H1 (cell line): ENCODE measurements around the gene WDFY4. TPM values are rescaled to one million over a fixed set of nuclear protein-coding genes. Genes with fewer than 3 reads are reported as not detected.

Source experiments
- CTCF ChIA-PET: fragments of 300-600 bp; sonication (Branson Sonifier 250); formaldehyde crosslinking; loops from one replicate; lab custom pipeline; 2021; ENCODE audit not compliant: partially characterized antibody; lab: Charles Lee
- POLR2A ChIA-PET: fragments of 300-600 bp; sonication (Branson Sonifier 250); formaldehyde crosslinking; loops from one replicate; lab custom pipeline; 2021; ENCODE audit warnings: inconsistent platforms; ENCODE audit not compliant: partially characterized antibody; lab: Charles Lee
- DNase-seq, 2 experiments: peaks; one replicate each; pipeline versions ENCODE4 v3.0.0 to v3.0.0-alpha.2; 2010 to 2022; ENCODE audit warnings: low spot score in 2 of 2, low read depth in 1 of 2, mixed read lengths in 1 of 2
- FAIRE-seq: peaks from 2 replicates; lab custom pipeline; 2011; peaks lifted over from hg19 to GRCh38; lab: Jason Lieb, UNC
- H2AFZ ChIP-seq: 2 replicates; pipeline ENCODE4 v1.8.1; 2012; ENCODE audit warnings: low read length, inconsistent platforms
- H2AK5ac ChIP-seq: 2 replicates; pipeline ENCODE4 v1.6.1; 2013; ENCODE audit warnings: low read depth, low read length
- H2BK120ac ChIP-seq: replicated peaks from 2 replicates; pipeline ENCODE3; 2013; ENCODE audit warnings: low read depth, low read length, inconsistent platforms
- H2BK12ac ChIP-seq: 2 replicates; pipeline ENCODE4 v1.6.1; 2013; ENCODE audit warnings: low read depth, low read length
- H2BK15ac ChIP-seq: 2 replicates; pipeline ENCODE4 v1.6.1; 2013; ENCODE audit warnings: low read length
- H2BK20ac ChIP-seq: 2 replicates; pipeline ENCODE4 v1.6.1; 2013; ENCODE audit warnings: low read length
- H2BK5ac ChIP-seq: 2 replicates; pipeline ENCODE4 v1.6.1; 2013; ENCODE audit warnings: low read depth, low read length
- H3K14ac ChIP-seq: 2 replicates; pipeline ENCODE4 v1.6.1; 2013; ENCODE audit warnings: inconsistent platforms; ENCODE audit not compliant: insufficient read length
- H3K18ac ChIP-seq: 2 replicates; pipeline ENCODE4 v1.6.1; 2013; ENCODE audit warnings: low read length; ENCODE audit errors: extremely low read depth
- H3K23ac ChIP-seq: 2 replicates; pipeline ENCODE4 v1.6.1; 2013; ENCODE audit warnings: inconsistent platforms; ENCODE audit not compliant: insufficient read length
- H3K23me2 ChIP-seq: 2 replicates; pipeline ENCODE4 v1.6.1; 2013; ENCODE audit warnings: low read depth, low read length
- H3K27ac ChIP-seq: 2 replicates; pipeline ENCODE4 v1.6.1; 2011; ENCODE audit warnings: low read depth, low read length, inconsistent platforms
- H3K27me3 ChIP-seq, 4 experiments: replicated peaks in 1 of 4; 1 replicate in 1 of 4; 2 replicates in 3 of 4; pipeline versions ENCODE4 v1.6.1 to v1.8.1; 2011 to 2013; ENCODE audit warnings: low read length in 3 of 4, mild to moderate bottlenecking in 3 of 4, inconsistent platforms in 2 of 4, mixed read lengths in 2 of 4, moderate library complexity in 1 of 4; ENCODE audit not compliant: control insufficient read depth in 3 of 4, insufficient read depth in 3 of 4; ENCODE audit errors: extremely low read depth in 1 of 4
- H3K36me3 ChIP-seq, 4 experiments: 2 replicates each; pipeline versions ENCODE4 v1.6.1 to v1.8.1; 2011 to 2013; ENCODE audit warnings: mild to moderate bottlenecking in 4 of 4, low read length in 3 of 4, moderate library complexity in 2 of 4, control low read depth in 1 of 4, inconsistent platforms in 1 of 4; ENCODE audit not compliant: insufficient read depth in 4 of 4, control insufficient read depth in 2 of 4
- H3K4ac ChIP-seq: replicated peaks from 2 replicates; pipeline ENCODE3; 2013; ENCODE audit warnings: low read length, low read depth, mixed read lengths, inconsistent platforms; ENCODE audit not compliant: insufficient read length
- H3K4me1 ChIP-seq, 4 experiments: replicated peaks in 1 of 4; 1 replicate in 1 of 4; 2 replicates in 3 of 4; pipeline versions ENCODE4 v1.6.1 to v1.8.1; 2011 to 2013; ENCODE audit warnings: low read length in 3 of 4, inconsistent platforms in 2 of 4, mixed read lengths in 1 of 4; ENCODE audit not compliant: insufficient read depth in 4 of 4, control insufficient read depth in 3 of 4
- H3K4me2 ChIP-seq, 2 experiments: 2 replicates each; pipeline versions ENCODE4 v1.6.1 to v1.8.1; 2011 to 2013; ENCODE audit warnings: low read depth in 2 of 2, low read length in 2 of 2, control low read depth in 1 of 2, inconsistent platforms in 1 of 2, mild to moderate bottlenecking in 1 of 2; ENCODE audit not compliant: insufficient read depth in 1 of 2
- H3K4me3 ChIP-seq, 4 experiments: fragments of 200-600, 300-600 bp in 1 of 4; sonication (generic), shearing (Covaris generic), sonication (Bioruptor Twin) in 1 of 4; 2 replicates each; pipeline versions ENCODE4 v1.5.1 to v1.8.1; 2011 to 2016; ENCODE audit warnings: low read length in 4 of 4, low read depth in 3 of 4, control low read depth in 2 of 4, inconsistent platforms in 2 of 4, mild to moderate bottlenecking in 2 of 4, mixed read lengths in 1 of 4, moderate library complexity in 1 of 4; ENCODE audit not compliant: insufficient read depth in 2 of 4; ENCODE audit errors: extremely low read depth in 1 of 4
- H3K56ac ChIP-seq: replicated peaks from 2 replicates; pipeline ENCODE3; 2013; ENCODE audit warnings: low read depth, mild to moderate bottlenecking, mixed read lengths, low read length, inconsistent platforms; ENCODE audit not compliant: insufficient read length
- H3K79me1 ChIP-seq: 2 replicates; pipeline ENCODE4 v1.6.1; 2013; ENCODE audit warnings: low read depth, low read length, control low read depth
- H3K79me2 ChIP-seq, 2 experiments: 2 replicates each; pipeline versions ENCODE4 v1.6.1 to v1.8.1; 2012 to 2013; ENCODE audit warnings: low read length in 2 of 2, mild to moderate bottlenecking in 2 of 2, inconsistent platforms in 1 of 2; ENCODE audit not compliant: insufficient read depth in 2 of 2, control insufficient read depth in 1 of 2
- H3K9ac ChIP-seq, 4 experiments: replicated peaks in 1 of 4; 1 replicate in 1 of 4; 2 replicates in 3 of 4; pipeline versions ENCODE4 v1.6.1 to v1.8.1; 2011 to 2013; ENCODE audit warnings: low read depth in 3 of 4, low read length in 3 of 4, control low read depth in 2 of 4, mild to moderate bottlenecking in 2 of 4, moderate library complexity in 2 of 4, inconsistent platforms in 1 of 4; ENCODE audit errors: extremely low read depth in 1 of 4
- H3K9me3 ChIP-seq, 2 experiments: 2 replicates each; pipeline versions ENCODE4 v1.6.1 to v1.8.1; 2012 to 2013; ENCODE audit warnings: mild to moderate bottlenecking in 2 of 2, moderate library complexity in 2 of 2, control low read depth in 1 of 2, inconsistent platforms in 1 of 2, low read depth in 1 of 2, low read length in 1 of 2, mixed read lengths in 1 of 2; ENCODE audit not compliant: insufficient read depth in 2 of 2
- H4K20me1 ChIP-seq, 2 experiments: replicated peaks in 1 of 2; 2 replicates each; pipeline versions ENCODE3 to v1.8.1; 2011 to 2013; ENCODE audit warnings: inconsistent platforms in 2 of 2, low read length in 2 of 2, mild to moderate bottlenecking in 1 of 2; ENCODE audit not compliant: insufficient read depth in 2 of 2, control insufficient read depth in 1 of 2
- H4K5ac ChIP-seq: 2 replicates; pipeline ENCODE4 v1.6.1; 2013; ENCODE audit warnings: low read length, low read depth, mixed read lengths, inconsistent platforms; ENCODE audit not compliant: insufficient read length
- H4K8ac ChIP-seq: 2 replicates; pipeline ENCODE4 v1.8.0; 2013; ENCODE audit warnings: mild to moderate bottlenecking, moderate library complexity, low read length, inconsistent platforms; ENCODE audit not compliant: insufficient read depth; ENCODE audit errors: extremely low read depth
- H4K91ac ChIP-seq: replicated peaks from 2 replicates; pipeline ENCODE3; 2013; ENCODE audit warnings: low read length, mixed read lengths, inconsistent platforms; ENCODE audit not compliant: insufficient read length
- CTBP2 ChIP-seq: IDR thresholded peaks from 2 replicates; pipeline ENCODE4 v1.7.0; 2011; ENCODE audit warnings: borderline replicate concordance, mild to moderate bottlenecking, moderate library complexity, mixed read lengths, low read length; ENCODE audit not compliant: insufficient read depth, insufficient read length
- EP300 ChIP-seq, 2 experiments: IDR thresholded peaks; 1 replicate in 1 of 2; 2 replicates in 1 of 2; pipeline ENCODE4 v1.6.1; 2011 to 2012; ENCODE audit warnings: low read depth in 2 of 2, low read length in 2 of 2, mild to moderate bottlenecking in 2 of 2, borderline replicate concordance in 1 of 2, inconsistent platforms in 1 of 2, moderate library complexity in 1 of 2
- FOSL1 ChIP-seq: IDR thresholded peaks from 2 replicates; pipeline ENCODE4 v1.6.1; 2011; ENCODE audit warnings: mild to moderate bottlenecking, low read depth, low read length, moderate library complexity; ENCODE audit not compliant: insufficient read depth
- MAX ChIP-seq: IDR thresholded peaks from 2 replicates; pipeline ENCODE4 v1.6.1; 2012; ENCODE audit warnings: inconsistent platforms
- POLR2A ChIP-seq, 2 experiments: IDR thresholded peaks; 1 replicate in 1 of 2; 2 replicates in 1 of 2; pipeline ENCODE4 v1.6.1; 2011; ENCODE audit warnings: low read depth in 2 of 2, low read length in 2 of 2, mild to moderate bottlenecking in 2 of 2; ENCODE audit errors: control extremely low read depth in 1 of 2
- SIN3A ChIP-seq, 2 experiments: IDR thresholded peaks in 1 of 2; conservative IDR thresholded peaks in 1 of 2; 2 replicates each; pipeline ENCODE4 v1.6.1; 2011 to 2012; ENCODE audit warnings: low read length in 2 of 2, improper control_type of control experiment in 1 of 2, low read depth in 1 of 2, mild to moderate bottlenecking in 1 of 2
- TAF1 ChIP-seq: IDR thresholded peaks from 2 replicates; pipeline ENCODE4 v1.6.1; 2011; ENCODE audit warnings: mild to moderate bottlenecking, low read depth, low read length
- TBP ChIP-seq: IDR thresholded peaks from 2 replicates; pipeline ENCODE4 v1.6.1; 2011; ENCODE audit warnings: low read depth, low read length, improper control_type of control experiment
- USF2 ChIP-seq: IDR thresholded peaks from 2 replicates; pipeline ENCODE4 v1.6.1; 2011; ENCODE audit warnings: low read length, improper control_type of control experiment
- WGBS, 2 experiments: shearing (Covaris generic) in 1 of 2; methylation state at CpG; one replicate each; pipeline versions ENCODE4 v1.1.6 to v1.1.7; 2013 to 2015; ENCODE audit warnings: low lambda C conversion rate in 2 of 2, mixed read lengths in 2 of 2, inconsistent platforms in 1 of 2, low coverage in 1 of 2, missing lambda C conversion rate in 1 of 2; ENCODE audit not compliant: insufficient replicate concordance in 2 of 2, insufficient coverage in 1 of 2, insufficient read length in 1 of 2; ENCODE audit errors: extremely low coverage in 1 of 2, missing lambda C conversion rate in 1 of 2; 5-methylcytosine and 5-hydroxymethylcytosine counted together
- polyA plus RNA-seq, 7 experiments: library from polyadenylated mRNA; depleted of rRNA in 3 of 7; stranded (reverse) in 5 of 7; unstranded in 2 of 7; fragments of >200 nt in 5 of 7; fragments of 200-250 nt in 2 of 7; gene quantifications; 1 replicate in 5 of 7; 2 replicates in 1 of 7; 4 replicates in 1 of 7; pipeline versions ENCODE4 v1.2.1 to v1.2.3, GENCODE V29; 2011 to 2013; ENCODE audit warnings: missing spikeins in 2 of 7, mixed read lengths in 2 of 7
- total RNA-seq: library from RNA; stranded (reverse); fragmentation: NEBNext Ultra II Directional; extraction: Animal tissue kit (Norgen Biotek cat#: 25700); gene quantifications from 2 replicates; pipeline ENCODE4 v1.2.1, GENCODE V29; 2021

The WDFY4 gene
- total and polyA plus RNA-seq, 2 of the 8 experiments (the other 6 are each of a cell fraction or from before 2014, with no cell fraction given): not detected

- Histone ChIP-seq H3K4me2 (no peak overlapping the region), H3K4me3 (no peak overlapping the region), H2AFZ (no peak overlapping the region), H3K4ac (no peak overlapping the region), H3K79me2 (no peaks in the 10 kb centered on the region), H3K14ac (no peak overlapping the region), H3K27me3 (no peaks in the 10 kb centered on the region; a peak in 1 of 7 replicates), H4K20me1 (no peaks in the 10 kb centered on the region), H4K8ac (no peak overlapping the region), H3K9me3 (no peaks in the 10 kb centered on the region), H3K56ac (no peak overlapping the region), H4K91ac (no peak overlapping the region), H3K23me2 (no peaks in the 10 kb centered on the region), H3K23ac (no peak overlapping the region), H3K36me3 (no peaks in the 10 kb centered on the region), H2BK20ac (no peak overlapping the region), H2AK5ac (no peak overlapping the region), H2BK120ac (no peak overlapping the region), H3K4me1 (no peaks in the 10 kb centered on the region), H2BK12ac (no peak overlapping the region), H3K27ac (no peak overlapping the region), H3K9ac (no peak overlapping the region), H4K5ac (no peak overlapping the region), H3K79me1 (no peaks in the 10 kb centered on the region), H3K18ac (no peak overlapping the region), H2BK15ac (no peak overlapping the region), H2BK5ac (no peak overlapping the region)
- FAIRE-seq (no peak), DNase-seq (no peak)
- no peak for TF ChIP-seq TBP
- no peak for TF ChIP-seq SIN3A (conservative IDR thresholded peaks at IDR 0.05 in 1 of 2, IDR thresholded peaks at IDR 0.05 in 1 of 2; ENCODE audit: low read depth in 1 of 2, low read length in 2 of 2)
- TF ChIP-seq TAF1: no peak
- no peak for TF ChIP-seq POLR2A (IDR thresholded peaks at IDR 0.05; ENCODE audit: control extremely low read depth in 1 of 2, low read depth in 2 of 2, low read length in 2 of 2)
- TF ChIP-seq FOSL1: no peak
- no peak for TF ChIP-seq EP300 (IDR thresholded peaks at IDR 0.05; ENCODE audit: borderline replicate concordance in 1 of 2, low read depth in 2 of 2, low read length in 2 of 2)
- TF ChIP-seq CTBP2: no peak
- no peak for TF ChIP-seq USF2
- TF ChIP-seq MAX: no peak
- ChIA-PET POLR2A (no interaction called here), CTCF (no interaction called here)
- 78% methylated on average over 2 of the region's 2 CpGs; no CpG with 5 or more reads in 1 of the 2 experiments for WGBS, 2 experiments
Measured at GRCh38 chr10:48707472-48707871, 22.8 kb downstream of the WDFY4 start.
